Mucosa of descending colon (tissue), 3 donors: Measurements from ENCODE around the gene ITGAD. TPM values are rescaled to one million over a fixed set of nuclear protein-coding genes. Genes with fewer than 3 reads are reported as not detected.

Source experiments
- ATAC-seq: fragments of 200-7000 bp; cut with Tn5 transposase; one replicate; pipeline ENCODE4 v1.9.1; 2020; ENCODE audit warnings: mild to moderate bottlenecking, moderate library complexity
- DNase-seq, 3 donors: peaks; one replicate each; pipeline ENCODE4 v3.0.0-alpha.2; 2020
- H3K36me3 ChIP-seq: fragments of 200-600 bp; one replicate; pipeline ENCODE4 v1.8.0; 2021; ENCODE audit warnings: low read depth, mild to moderate bottlenecking
- H3K4me1 ChIP-seq: fragments of 200-600 bp; one replicate; pipeline ENCODE4 v1.8.0; 2021; ENCODE audit warnings: low read depth, mild to moderate bottlenecking
- H3K4me3 ChIP-seq: fragments of 200-600 bp; one replicate; pipeline ENCODE4 v1.8.0; 2021; ENCODE audit warnings: mild to moderate bottlenecking
- H3K9me3 ChIP-seq: fragments of 200-600 bp; one replicate; pipeline ENCODE4 v1.8.0; 2021; ENCODE audit warnings: mild to moderate bottlenecking
- intact Hi-C, 2 donors: fragments of 100-400 bp; cut with DNase I in 1 of 2; cut with micrococcal nuclease in 1 of 2; formaldehyde crosslinking; loops; one replicate each; pipeline versions ENCODE4 v1.11.0 to v1.11.1; 2022; cut with DNase I, micrococcal nuclease
- total RNA-seq, 3 donors: library from RNA; stranded (reverse); fragmentation: NEBNext Ultra II Directional in 2 of 3; extraction: Animal tissue kit (Norgen Biotek cat#: 25700) in 2 of 3; gene quantifications; one replicate each; pipeline versions ENCODE4 v1.2.1 to v1.2.4, GENCODE V29; 2021 to 2023
- TF ChIP-seq, protein P1 (sequence below): fragments of 200-600 bp; IDR thresholded peaks from one replicate; pipeline ENCODE4 v1.8.0; 2022; ENCODE audit warnings: antibody characterized with exemption, mild to moderate bottlenecking
- donor health status: DM: no; HTN: no; CAD: no; lungs with moderate emphysema.
- donor health status: DM: no; HTN: no; CAD: no.
- donor health status: DM: no; HTN: yes; CAD: no.

ITGAD gene
- total RNA-seq, 3 donors from 2014 or later: 0.41 TPM; not detected in 2

DNA sequence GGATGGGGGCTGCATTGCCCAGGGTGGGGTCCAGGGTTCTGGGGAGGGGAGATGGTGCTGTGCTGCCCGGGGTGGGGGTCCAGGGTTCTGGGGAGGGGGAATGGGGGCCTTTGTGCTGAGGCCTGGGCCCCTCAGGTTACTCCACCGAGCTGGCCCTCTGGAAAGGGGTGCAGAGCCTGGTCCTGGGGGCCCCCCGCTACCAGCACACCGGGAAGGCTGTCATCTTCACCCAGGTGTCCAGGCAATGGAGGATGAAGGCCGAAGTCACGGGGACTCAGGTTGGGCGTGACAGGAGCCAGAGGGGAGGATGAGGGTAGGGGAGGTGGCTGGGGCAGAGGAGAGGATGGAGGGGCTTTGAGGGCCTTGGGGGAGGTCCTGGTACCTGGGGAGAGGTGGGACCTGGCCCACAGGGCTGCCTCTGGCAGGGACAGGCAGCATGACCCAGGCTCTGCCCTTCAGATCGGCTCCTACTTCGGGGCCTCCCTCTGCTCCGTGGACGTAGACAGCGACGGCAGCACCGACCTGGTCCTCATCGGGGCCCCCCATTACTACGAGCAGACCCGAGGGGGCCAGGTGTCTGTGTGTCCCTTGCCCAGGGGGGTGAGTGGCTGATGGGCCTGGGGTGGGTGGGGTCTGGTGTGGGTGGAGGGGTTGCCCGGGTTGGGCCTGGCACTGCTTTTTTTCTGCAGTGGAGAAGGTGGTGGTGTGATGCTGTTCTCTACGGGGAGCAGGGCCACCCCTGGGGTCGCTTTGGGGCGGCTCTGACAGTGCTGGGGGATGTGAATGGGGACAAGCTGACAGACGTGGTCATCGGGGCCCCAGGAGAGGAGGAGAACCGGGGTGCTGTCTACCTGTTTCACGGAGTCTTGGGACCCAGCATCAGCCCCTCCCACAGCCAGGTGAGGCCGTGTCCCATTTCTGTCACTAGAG is 30.4 kb upstream of the ITGAD start:
- no peaks in the 10 kb centered on the region for H3K36me3 ChIP-seq
- H3K4me1 ChIP-seq: no peaks in the 10 kb centered on the region
- H3K9me3 ChIP-seq: no peaks in the 10 kb centered on the region
- intact Hi-C loops: no loop called here
- TF ChIP-seq, protein P1, sequence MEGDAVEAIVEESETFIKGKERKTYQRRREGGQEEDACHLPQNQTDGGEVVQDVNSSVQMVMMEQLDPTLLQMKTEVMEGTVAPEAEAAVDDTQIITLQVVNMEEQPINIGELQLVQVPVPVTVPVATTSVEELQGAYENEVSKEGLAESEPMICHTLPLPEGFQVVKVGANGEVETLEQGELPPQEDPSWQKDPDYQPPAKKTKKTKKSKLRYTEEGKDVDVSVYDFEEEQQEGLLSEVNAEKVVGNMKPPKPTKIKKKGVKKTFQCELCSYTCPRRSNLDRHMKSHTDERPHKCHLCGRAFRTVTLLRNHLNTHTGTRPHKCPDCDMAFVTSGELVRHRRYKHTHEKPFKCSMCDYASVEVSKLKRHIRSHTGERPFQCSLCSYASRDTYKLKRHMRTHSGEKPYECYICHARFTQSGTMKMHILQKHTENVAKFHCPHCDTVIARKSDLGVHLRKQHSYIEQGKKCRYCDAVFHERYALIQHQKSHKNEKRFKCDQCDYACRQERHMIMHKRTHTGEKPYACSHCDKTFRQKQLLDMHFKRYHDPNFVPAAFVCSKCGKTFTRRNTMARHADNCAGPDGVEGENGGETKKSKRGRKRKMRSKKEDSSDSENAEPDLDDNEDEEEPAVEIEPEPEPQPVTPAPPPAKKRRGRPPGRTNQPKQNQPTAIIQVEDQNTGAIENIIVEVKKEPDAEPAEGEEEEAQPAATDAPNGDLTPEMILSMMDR: no peak
- DNase-seq (no peak), ATAC-seq (no peak)
- no peak overlapping the region for H3K4me3 ChIP-seq

DNA sequence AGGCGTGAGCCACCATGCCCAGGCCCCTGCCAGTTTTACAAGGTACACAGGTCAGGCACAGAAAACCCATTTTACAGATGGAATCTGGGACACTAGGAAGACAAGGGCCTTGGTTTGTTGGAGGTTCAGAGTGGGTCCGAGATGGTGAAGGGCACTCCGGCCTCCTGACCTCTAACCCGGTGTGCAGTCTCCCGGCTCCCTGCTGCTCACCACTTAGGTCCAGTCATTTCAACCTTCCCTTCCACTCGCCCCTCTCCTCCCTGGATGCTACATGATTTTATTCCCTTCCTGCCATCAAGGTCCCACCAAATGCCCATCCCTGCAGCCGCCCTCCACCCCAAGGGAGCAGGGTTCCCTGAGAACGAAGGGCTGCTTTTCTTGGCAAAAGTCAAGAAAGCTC is 29.4 kb upstream of the ITGAD start:
- Histone ChIP-seq H3K4me1 (no peaks in the 10 kb centered on the region), H3K9me3 (no peaks in the 10 kb centered on the region), H3K4me3 (no peak overlapping the region), H3K36me3 (no peaks in the 10 kb centered on the region)
- intact Hi-C loops: no loop called here
- TF ChIP-seq, protein P1: no peak
- DNase-seq (no peak), ATAC-seq (no peak)

DNA sequence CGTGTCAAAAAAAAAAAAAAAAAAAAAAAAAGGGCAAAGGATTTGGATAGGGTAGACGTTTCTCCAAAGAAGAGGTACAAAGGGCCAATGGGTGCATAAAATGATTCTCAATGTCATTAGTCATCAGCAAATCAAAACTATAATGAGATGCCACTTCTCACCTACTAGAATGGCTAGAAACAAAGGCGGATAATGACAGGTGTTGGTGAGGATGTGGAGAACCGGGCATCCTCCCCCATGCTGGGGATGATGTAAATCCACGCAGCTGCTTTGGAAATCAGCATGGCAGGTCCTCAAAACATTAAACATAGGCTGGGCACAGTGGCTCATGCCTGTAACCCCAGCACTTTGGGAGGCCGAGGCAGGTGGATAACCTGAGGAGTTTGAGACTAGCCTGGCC is 28.7 kb upstream of the ITGAD start:
- intact Hi-C loops: no loop called here
- no peak for DNase-seq

DNA sequence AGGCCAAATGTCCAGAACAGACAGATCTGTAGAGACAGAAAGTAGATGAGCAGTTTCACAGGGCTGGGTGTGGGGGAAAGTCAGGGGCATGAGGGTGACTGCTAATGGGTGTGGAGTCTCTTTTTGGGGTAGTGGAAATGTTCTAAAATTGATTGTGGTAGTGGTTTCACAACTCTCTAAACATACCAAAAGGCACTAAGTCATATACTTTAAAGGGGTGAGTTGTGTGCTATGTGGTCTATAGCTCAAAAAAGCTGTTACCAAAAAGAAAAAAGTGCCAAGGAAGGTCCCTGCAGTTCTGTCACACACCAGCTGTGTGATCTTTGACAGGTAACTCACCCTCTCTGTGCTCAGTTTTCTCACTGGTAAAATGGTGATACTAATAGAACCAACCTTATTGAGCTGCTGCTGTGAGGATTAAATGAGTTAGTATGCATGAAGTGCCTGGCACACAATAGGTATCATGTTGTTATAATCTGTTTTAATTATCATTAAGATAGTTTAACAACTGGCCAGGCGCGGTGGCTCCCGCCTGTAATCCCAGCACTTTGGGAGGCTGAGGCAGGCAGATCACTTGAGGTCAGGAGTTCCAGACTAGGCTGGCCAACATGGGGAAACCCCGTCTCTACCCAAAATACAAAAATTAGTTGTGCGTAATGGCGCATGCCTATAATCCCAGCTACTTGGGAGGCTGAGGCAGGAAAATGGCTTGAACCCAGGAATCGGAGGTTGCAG is 27.8 kb upstream of the ITGAD start:
- ATAC-seq (peak; percentile 17), DNase-seq (no peak)
- intact Hi-C loops: no loop called here
- TF ChIP-seq, protein P1: no peak
- Histone ChIP-seq H3K9me3 (no peaks in the 10 kb centered on the region), H3K36me3 (no peaks in the 10 kb centered on the region), H3K4me3 (no peak overlapping the region), H3K4me1 (no peaks in the 10 kb centered on the region)

More for the DNA sequence above, 28.7 kb upstream of the ITGAD start:
- Histone ChIP-seq H3K4me3 (no peak overlapping the region), H3K9me3 (no peaks in the 10 kb centered on the region), H3K4me1 (no peaks in the 10 kb centered on the region), H3K36me3 (no peaks in the 10 kb centered on the region)
- TF ChIP-seq, protein P1: no peak
- no peak for ATAC-seq

DNA sequence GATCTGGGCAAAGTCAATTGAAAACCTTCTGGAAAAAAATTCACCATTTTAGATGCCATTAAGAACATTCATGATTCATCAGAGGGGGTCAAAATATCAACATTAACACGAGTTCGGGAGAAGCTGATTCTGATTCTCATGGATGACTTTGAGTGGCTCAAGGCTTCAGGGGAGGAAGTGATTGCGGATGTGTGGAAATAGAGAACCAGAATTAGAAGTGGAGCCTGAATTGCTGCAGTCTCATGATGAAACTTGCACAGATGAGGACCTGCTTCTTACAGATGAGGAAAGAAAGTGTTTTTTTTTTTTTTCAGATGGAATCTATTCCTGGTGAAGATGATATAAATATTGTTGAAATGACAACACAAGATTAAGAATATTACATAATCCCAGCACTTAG is 25.3 kb upstream of the ITGAD start:
- H3K36me3 ChIP-seq: no peaks in the 10 kb centered on the region
- DNase-seq (no peak), ATAC-seq (no peak)
- TF ChIP-seq, protein P1: no peak
- intact Hi-C loops: no loop called here
- no peaks in the 10 kb centered on the region for H3K9me3 ChIP-seq
- H3K4me3 ChIP-seq: no peak overlapping the region
- H3K4me1 ChIP-seq: no peaks in the 10 kb centered on the region
